ENCODE measurements around the gene C12orf42.

GRCh38 chr12:103397536-103397935 is 98.2 kb downstream of the C12orf42 start:
- no peak for TF ChIP-seq POLR2A (IDR thresholded peaks at IDR 0.05)
- no peak for TF ChIP-seq CTCF (IDR thresholded peaks at IDR 0.05)
- TF ChIP-seq POLR2AphosphoS5 (IDR thresholded peaks at IDR 0.05), result no peak
- TF ChIP-seq EP300 (IDR thresholded peaks at IDR 0.05), result no peak
